HEK293 (cell line): ENCODE results near the gene MYCN.

ENCODE experiments used
- KLF10 ChIP-seq: fragments of 450-650 bp; IDR thresholded peaks from 2 replicates; pipeline ENCODE4 v1.5.1; 2018; ENCODE audit warnings: missing biosample characterization, mild to moderate bottlenecking, missing genetic modification characterization
- KLF9 ChIP-seq: fragments of 450-650 bp; formaldehyde crosslinking; IDR thresholded peaks from 2 replicates; pipeline ENCODE4 v1.5.1; 2016; ENCODE audit warnings: missing biosample characterization, missing genetic modification characterization, low read depth
- REPIN1 ChIP-seq: fragments of 450-650 bp; formaldehyde crosslinking; IDR thresholded peaks from 2 replicates; pipeline ENCODE4 v1.5.1; 2017; ENCODE audit warnings: missing biosample characterization, missing genetic modification characterization, low read depth
- ZBTB1 ChIP-seq: fragments of 450-650 bp; formaldehyde crosslinking; IDR thresholded peaks from 2 replicates; pipeline ENCODE4 v1.5.1; 2016; ENCODE audit warnings: missing biosample characterization, missing genetic modification characterization
- ZNF501 ChIP-seq: fragments of 450-650 bp; formaldehyde crosslinking; IDR thresholded peaks from 2 replicates; pipeline ENCODE4 v1.5.1; 2016; ENCODE audit warnings: missing biosample characterization, missing genetic modification characterization
- ZNF747 ChIP-seq: fragments of 450-650 bp; formaldehyde crosslinking; IDR thresholded peaks from 2 replicates; pipeline ENCODE4 v1.5.1; 2016; ENCODE audit warnings: missing biosample characterization, missing genetic modification characterization
- ZNF777 ChIP-seq: fragments of 450-650 bp; formaldehyde crosslinking; IDR thresholded peaks from 2 replicates; pipeline ENCODE4 v1.5.1; 2017; ENCODE audit warnings: missing biosample characterization, missing genetic modification characterization, borderline replicate concordance
- TF ChIP-seq, protein P1 (sequence below): fragments of 450-650 bp; formaldehyde crosslinking; IDR thresholded peaks from 2 replicates; pipeline ENCODE4 v1.5.1; 2016; ENCODE audit warnings: missing biosample characterization, missing genetic modification characterization
- TF ChIP-seq, protein P2 (sequence below): fragments of 450-650 bp; formaldehyde crosslinking; IDR thresholded peaks from 2 replicates; pipeline ENCODE4 v1.5.1; 2016; ENCODE audit warnings: missing biosample characterization, missing genetic modification characterization

GRCh38 chr2:15976354-15976753, 36.0 kb downstream of the MYCN start:
- TF ChIP-seq, protein P1, sequence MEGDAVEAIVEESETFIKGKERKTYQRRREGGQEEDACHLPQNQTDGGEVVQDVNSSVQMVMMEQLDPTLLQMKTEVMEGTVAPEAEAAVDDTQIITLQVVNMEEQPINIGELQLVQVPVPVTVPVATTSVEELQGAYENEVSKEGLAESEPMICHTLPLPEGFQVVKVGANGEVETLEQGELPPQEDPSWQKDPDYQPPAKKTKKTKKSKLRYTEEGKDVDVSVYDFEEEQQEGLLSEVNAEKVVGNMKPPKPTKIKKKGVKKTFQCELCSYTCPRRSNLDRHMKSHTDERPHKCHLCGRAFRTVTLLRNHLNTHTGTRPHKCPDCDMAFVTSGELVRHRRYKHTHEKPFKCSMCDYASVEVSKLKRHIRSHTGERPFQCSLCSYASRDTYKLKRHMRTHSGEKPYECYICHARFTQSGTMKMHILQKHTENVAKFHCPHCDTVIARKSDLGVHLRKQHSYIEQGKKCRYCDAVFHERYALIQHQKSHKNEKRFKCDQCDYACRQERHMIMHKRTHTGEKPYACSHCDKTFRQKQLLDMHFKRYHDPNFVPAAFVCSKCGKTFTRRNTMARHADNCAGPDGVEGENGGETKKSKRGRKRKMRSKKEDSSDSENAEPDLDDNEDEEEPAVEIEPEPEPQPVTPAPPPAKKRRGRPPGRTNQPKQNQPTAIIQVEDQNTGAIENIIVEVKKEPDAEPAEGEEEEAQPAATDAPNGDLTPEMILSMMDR = no peak
- TF ChIP-seq, protein P2, sequence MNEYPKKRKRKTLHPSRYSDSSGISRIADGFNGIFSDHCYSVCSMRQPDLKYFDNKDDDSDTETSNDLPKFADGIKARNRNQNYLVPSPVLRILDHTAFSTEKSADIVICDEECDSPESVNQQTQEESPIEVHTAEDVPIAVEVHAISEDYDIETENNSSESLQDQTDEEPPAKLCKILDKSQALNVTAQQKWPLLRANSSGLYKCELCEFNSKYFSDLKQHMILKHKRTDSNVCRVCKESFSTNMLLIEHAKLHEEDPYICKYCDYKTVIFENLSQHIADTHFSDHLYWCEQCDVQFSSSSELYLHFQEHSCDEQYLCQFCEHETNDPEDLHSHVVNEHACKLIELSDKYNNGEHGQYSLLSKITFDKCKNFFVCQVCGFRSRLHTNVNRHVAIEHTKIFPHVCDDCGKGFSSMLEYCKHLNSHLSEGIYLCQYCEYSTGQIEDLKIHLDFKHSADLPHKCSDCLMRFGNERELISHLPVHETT (tag by site-specific recombination) = no peak
- TF ChIP-seq ZBTB1 (tag by site-specific recombination) = no peak
- no peak for TF ChIP-seq KLF10 (tag by site-specific recombination)
- no peak for TF ChIP-seq ZNF501 (tag by site-specific recombination)
- no peak for TF ChIP-seq ZNF747
- no peak for TF ChIP-seq KLF9
- TF ChIP-seq REPIN1 (tag by site-specific recombination) = no peak
- TF ChIP-seq ZNF777 = no peak
